ELR (cell line): ENCODE results near the gene MYL1.

Source experiments
- DNase-seq: peaks from one replicate; pipeline ENCODE4 v3.0.0-alpha.2; 2015; ENCODE audit warnings: low read depth

Gene MYL1

GRCh38 chr2:210267698-210268097 is 47.3 kb downstream of the MYL1 start:
- DNase-seq, result no peak

- no peak for DNase-seq
These were observed 50.7 kb downstream of the MYL1 start for GRCh38 chr2:210264282-210264681.

GRCh38 chr2:210263841-210264240 is 51.1 kb downstream of the MYL1 start:
- no peak for DNase-seq

- no peak for DNase-seq
These were observed 52.9 kb downstream of the MYL1 start for GRCh38 chr2:210262036-210262435.

- DNase-seq, result no peak
These were observed 55.3 kb downstream of the MYL1 start for GRCh38 chr2:210259687-210260086.

GRCh38 chr2:210252699-210253606 is 62.0 kb downstream of the MYL1 start:
- DNase-seq, result no peak

- DNase-seq, result no peak
These were observed 64.4 kb downstream of the MYL1 start for GRCh38 chr2:210250622-210251021.
